IMR-90 (cell line): ENCODE measurements around the gene CEP295NL. TPM values are rescaled to one million over a fixed set of nuclear protein-coding genes. Genes with fewer than 3 reads are reported as not detected.

ENCODE experiments used
- FOS ChIP-seq: fragments of 150-350 bp; IDR thresholded peaks from 2 replicates; pipeline ENCODE4 v1.6.1; 2016; ENCODE audit warnings: low read depth, low read length
- polyA plus RNA-seq, 3 experiments: library from polyadenylated mRNA; depleted of rRNA; stranded (reverse); fragments of >200 nt; gene quantifications; 2 replicates each; pipeline ENCODE4 v1.2.3, GENCODE V29; 2012; ENCODE audit warnings: low replicate concordance in 1 of 3
- total RNA-seq: library from RNA; depleted of rRNA; stranded (reverse); fragments of >200 nt; gene quantifications from 2 replicates; pipeline ENCODE4 v1.2.3, GENCODE V29; 2012
- TF ChIP-seq, protein P1 (sequence below): fragments of 150-350 bp; IDR thresholded peaks from 2 replicates; pipeline ENCODE4 v1.6.1; 2017; ENCODE audit warnings: mild to moderate bottlenecking, antibody characterized with exemption, low read length, low read depth

Gene CEP295NL
- total and polyA plus RNA-seq, 2 of the 4 experiments (the other 2 are of a cell fraction), result 0.31 to 0.72 TPM

DNA sequence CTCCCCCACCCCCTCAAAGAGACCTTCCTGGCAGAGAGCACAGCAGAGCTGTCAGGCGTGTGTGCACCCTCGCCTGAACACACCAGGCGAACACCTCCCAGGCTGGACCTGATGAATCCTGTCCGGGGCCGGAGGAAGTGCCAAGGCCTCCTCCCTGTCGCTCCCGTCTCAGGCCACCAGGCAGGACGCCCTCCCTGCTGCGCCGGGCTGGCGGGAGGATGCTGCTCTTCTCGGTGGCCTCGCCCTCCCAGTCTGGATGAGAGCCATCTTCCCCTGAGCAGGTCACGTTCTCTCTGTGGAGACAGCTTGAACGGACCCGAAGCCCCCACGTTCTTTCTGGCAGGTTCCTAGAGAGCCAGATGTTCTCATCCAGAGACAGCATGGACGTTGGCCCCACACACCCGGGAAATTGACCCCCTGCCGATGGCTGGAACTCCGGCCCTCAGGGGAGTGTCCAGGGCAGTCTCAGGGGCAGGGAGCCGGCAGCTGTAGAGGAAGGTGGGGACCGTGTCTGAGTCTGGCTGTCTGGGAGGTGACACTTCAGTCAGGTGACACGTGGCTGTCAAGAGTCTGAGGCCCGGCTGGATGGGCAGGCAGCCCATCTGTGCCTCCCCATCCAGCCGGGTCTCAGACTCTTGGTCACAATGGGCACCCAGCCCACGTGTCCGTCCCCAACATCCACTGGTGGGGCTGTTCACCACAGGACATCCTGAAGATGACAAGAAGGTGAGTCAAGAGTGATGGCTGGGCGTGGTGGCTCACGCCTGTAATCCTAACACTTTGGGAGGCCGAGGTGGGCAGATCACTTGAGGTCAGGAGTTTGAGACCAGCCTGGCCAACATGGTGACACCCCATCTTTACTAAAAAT lies 27.1 kb upstream of the CEP295NL start (continued):
- TF ChIP-seq, protein P1, sequence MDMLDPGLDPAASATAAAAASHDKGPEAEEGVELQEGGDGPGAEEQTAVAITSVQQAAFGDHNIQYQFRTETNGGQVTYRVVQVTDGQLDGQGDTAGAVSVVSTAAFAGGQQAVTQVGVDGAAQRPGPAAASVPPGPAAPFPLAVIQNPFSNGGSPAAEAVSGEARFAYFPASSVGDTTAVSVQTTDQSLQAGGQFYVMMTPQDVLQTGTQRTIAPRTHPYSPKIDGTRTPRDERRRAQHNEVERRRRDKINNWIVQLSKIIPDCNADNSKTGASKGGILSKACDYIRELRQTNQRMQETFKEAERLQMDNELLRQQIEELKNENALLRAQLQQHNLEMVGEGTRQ, result no peak
- no peak for TF ChIP-seq FOS
